ENCODE results near the gene DLX4. TPM values are rescaled to one million over a fixed set of nuclear protein-coding genes. Genes with fewer than 3 reads are reported as not detected.

DLX4 gene
- total and polyA plus RNA-seq, 2 donors (not counting 3 experiments of a cell fraction or from before 2014, with no cell fraction given), result not detected

DNA sequence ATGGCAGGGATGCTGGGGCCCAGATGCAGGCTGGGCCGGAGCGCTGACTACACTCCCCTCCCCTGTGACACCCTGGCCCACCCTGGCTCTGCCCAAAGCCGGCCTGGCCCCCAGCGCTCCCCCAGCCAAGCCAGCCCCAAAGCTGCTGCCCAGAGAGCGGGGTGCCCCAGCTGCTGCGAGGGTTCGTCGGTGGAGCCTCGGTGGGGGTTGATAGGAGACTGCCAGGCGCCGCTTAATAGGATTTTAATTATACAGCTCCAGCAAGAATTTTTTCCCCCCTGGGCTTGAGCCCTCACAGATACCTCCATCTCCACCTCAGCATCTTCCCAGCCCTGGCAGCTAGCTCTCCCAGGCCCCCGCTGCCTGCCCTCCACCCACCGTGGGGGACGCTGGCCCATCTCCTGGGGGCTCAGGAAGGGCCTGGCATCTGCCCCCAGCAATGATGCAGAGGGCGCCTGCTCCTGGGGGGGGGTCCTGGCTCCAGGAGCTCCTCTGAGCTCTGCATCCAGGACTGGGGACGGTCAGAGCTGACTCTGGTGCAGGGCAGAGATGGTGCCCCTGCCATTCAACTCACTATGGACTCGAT lies 36.8 kb upstream of the DLX4 start:
- TF ChIP-seq POLR2AphosphoS5 (IDR thresholded peaks at IDR 0.05; ENCODE audit: insufficient read depth, low read depth, low read length) (no peak), POLR2A (IDR thresholded peaks at IDR 0.05; ENCODE audit: low read depth, low read length) (no peak), EZH2 (IDR thresholded peaks at IDR 0.05; ENCODE audit: borderline replicate concordance, low read depth, low read length, severe bottlenecking) (no peak), MAX (IDR thresholded peaks at IDR 0.05; ENCODE audit: insufficient read depth, insufficient read length) (no peak), FOS (IDR thresholded peaks at IDR 0.05; ENCODE audit: borderline replicate concordance, insufficient read depth, low read length) (no peak), MYC (IDR thresholded peaks at IDR 0.05; ENCODE audit: low read depth, low read length) (no peak), GATA2 (IDR thresholded peaks at IDR 0.05; ENCODE audit: insufficient read depth, insufficient read length, low read depth, low read length) (no peak)
- POLR2A ChIA-PET, result no interaction called here
- no peak for FAIRE-seq

DNA sequence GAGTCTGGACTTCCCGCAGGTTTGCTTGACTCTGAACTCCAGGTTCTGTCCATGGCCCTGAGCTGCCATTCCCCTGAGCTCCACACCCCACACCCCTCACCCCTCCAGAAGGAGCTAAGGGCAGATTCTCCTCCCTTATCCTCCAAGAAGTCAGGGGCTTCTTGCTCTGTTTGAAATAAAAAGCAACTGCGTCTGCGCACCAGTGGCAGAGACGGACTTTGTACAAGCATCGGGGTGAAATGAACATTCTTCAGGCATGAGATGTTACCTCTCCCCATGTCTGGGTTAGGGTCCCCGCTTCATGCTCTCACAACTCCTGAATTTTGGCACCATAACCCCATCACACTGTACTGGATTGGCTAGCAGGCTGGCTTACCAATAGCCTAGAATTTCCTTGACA lies 36.1 kb upstream of the DLX4 start:
- Histone ChIP-seq H3K4me1 (ENCODE audit: control insufficient read depth, extremely low read depth, insufficient read depth, low read length) (no peaks in the 10 kb centered on the region), H2AFZ (ENCODE audit: low read depth, low read length) (no peak overlapping the region), H3K9ac (replicated peaks; ENCODE audit: extremely low read depth, insufficient read depth, low read length) (no peak overlapping the region), H3K9me1 (replicated peaks; ENCODE audit: control insufficient read depth, extremely low read depth, insufficient read depth, low read length) (no peaks in the 10 kb centered on the region), H3K4me2 (ENCODE audit: insufficient read depth, low read length) (no peak overlapping the region), H4K20me1 (replicated peaks; ENCODE audit: control insufficient read depth, extremely low read depth, insufficient read depth, low read length) (no peaks in the 10 kb centered on the region), H3K4me3 (replicated peaks in 1 of 3; ENCODE audit: insufficient read depth in 1 of 3, low read depth in 1 of 3, low read length in 3 of 3) (no peak overlapping the region), H3K9me3 (replicated peaks; ENCODE audit: control insufficient read depth, insufficient read depth, low read length) (no peaks in the 10 kb centered on the region), H3K36me3 (ENCODE audit: control insufficient read depth in 2 of 2, extremely low read depth in 1 of 2, insufficient read depth in 2 of 2, low read length in 2 of 2) (no peaks in the 10 kb centered on the region), H3K27me3 (ENCODE audit: control insufficient read depth in 2 of 2, insufficient read depth in 2 of 2, low read length in 2 of 2) (peaks cover 10 to 11% of the 10 kb centered on the region in 2 experiments), H3K79me2 (ENCODE audit: control insufficient read depth, insufficient read depth, low read length) (no peaks in the 10 kb centered on the region), H3K27ac (ENCODE audit: insufficient read depth, low read depth, low read length) (no peak overlapping the region)
- TF ChIP-seq JUN (IDR thresholded peaks at IDR 0.05; ENCODE audit: borderline replicate concordance, insufficient read depth, insufficient read length, low read depth) (no peak), CTCF (IDR thresholded peaks at IDR 0.05; ENCODE audit: extremely low read depth in 1 of 2, insufficient read depth in 1 of 2, low read depth in 1 of 2, low read length in 2 of 2) (no peak), POLR2A (IDR thresholded peaks at IDR 0.05; ENCODE audit: low read depth, low read length) (no peak), GATA2 (IDR thresholded peaks at IDR 0.05; ENCODE audit: insufficient read depth, insufficient read length, low read depth, low read length) (no peak), MAX (IDR thresholded peaks at IDR 0.05; ENCODE audit: insufficient read depth, insufficient read length) (no peak)
- no peak for FAIRE-seq
- ChIA-PET POLR2A (interaction anchor here (0.6 kb wide), 1 partner anchor 45 kb away, joined by 6 read pairs; no protein-coding TSS in a partner anchor), CTCF (interaction anchor here (0.8 kb wide), 1 partner anchor 16 kb away, joined by 3 read pairs; no protein-coding TSS in a partner anchor)
- DNase-seq (ENCODE audit: low read depth, low spot score), result no peak
- intact Hi-C loops (cut with micrococcal nuclease) (no loop called here), dilution Hi-C loops (cut with MboI; ENCODE audit: extremely low pct_ligation_motif_present, low sequenced_read_pairs) (no loop called here)
- BruUV-seq (replicated peaks), result no TSS peak

More for the DNA sequence above, 36.8 kb upstream of the DLX4 start:
- Histone ChIP-seq H3K27me3 (ENCODE audit: control insufficient read depth in 2 of 2, insufficient read depth in 2 of 2, low read length in 2 of 2) (peaks cover 10 to 11% of the 10 kb centered on the region in 2 experiments), H3K79me2 (ENCODE audit: control insufficient read depth, insufficient read depth, low read length) (no peaks in the 10 kb centered on the region), H3K36me3 (ENCODE audit: control insufficient read depth in 2 of 2, extremely low read depth in 1 of 2, insufficient read depth in 2 of 2, low read length in 2 of 2) (no peaks in the 10 kb centered on the region), H3K9ac (replicated peaks; ENCODE audit: extremely low read depth, insufficient read depth, low read length) (no peak overlapping the region), H3K9me3 (replicated peaks; ENCODE audit: control insufficient read depth, insufficient read depth, low read length) (no peaks in the 10 kb centered on the region), H3K4me1 (ENCODE audit: control insufficient read depth, extremely low read depth, insufficient read depth, low read length) (no peaks in the 10 kb centered on the region), H3K27ac (ENCODE audit: insufficient read depth, low read depth, low read length) (no peak overlapping the region), H4K20me1 (replicated peaks; ENCODE audit: control insufficient read depth, extremely low read depth, insufficient read depth, low read length) (no peaks in the 10 kb centered on the region), H3K4me3 (replicated peaks in 1 of 3; ENCODE audit: insufficient read depth in 1 of 3, low read depth in 1 of 3, low read length in 3 of 3) (no peak overlapping the region), H3K9me1 (replicated peaks; ENCODE audit: control insufficient read depth, extremely low read depth, insufficient read depth, low read length) (no peaks in the 10 kb centered on the region), H3K4me2 (ENCODE audit: insufficient read depth, low read length) (no peak overlapping the region), H2AFZ (ENCODE audit: low read depth, low read length) (no peak overlapping the region)
- dilution Hi-C loops (cut with MboI; ENCODE audit: extremely low pct_ligation_motif_present, low sequenced_read_pairs), result no loop called here
- intact Hi-C loops (cut with micrococcal nuclease), result no loop called here
- no peak for DNase-seq (ENCODE audit: low read depth, low spot score)
- CTCF ChIA-PET, result interaction anchor here (0.8 kb wide), 1 partner anchor 16 kb away, joined by 3 read pairs; no protein-coding TSS in a partner anchor
- no TSS peak for BruUV-seq (replicated peaks)

All from endothelial cell of umbilical vein (primary cell).